ENCODE results near the gene KRTAP5-9.
"Not testable (repeated sequence)": the region's sequence is repeated elsewhere in the genome, so short reads cannot be mapped to it uniquely, and the experiment has no call there.

KRTAP5-9 gene

DNA sequence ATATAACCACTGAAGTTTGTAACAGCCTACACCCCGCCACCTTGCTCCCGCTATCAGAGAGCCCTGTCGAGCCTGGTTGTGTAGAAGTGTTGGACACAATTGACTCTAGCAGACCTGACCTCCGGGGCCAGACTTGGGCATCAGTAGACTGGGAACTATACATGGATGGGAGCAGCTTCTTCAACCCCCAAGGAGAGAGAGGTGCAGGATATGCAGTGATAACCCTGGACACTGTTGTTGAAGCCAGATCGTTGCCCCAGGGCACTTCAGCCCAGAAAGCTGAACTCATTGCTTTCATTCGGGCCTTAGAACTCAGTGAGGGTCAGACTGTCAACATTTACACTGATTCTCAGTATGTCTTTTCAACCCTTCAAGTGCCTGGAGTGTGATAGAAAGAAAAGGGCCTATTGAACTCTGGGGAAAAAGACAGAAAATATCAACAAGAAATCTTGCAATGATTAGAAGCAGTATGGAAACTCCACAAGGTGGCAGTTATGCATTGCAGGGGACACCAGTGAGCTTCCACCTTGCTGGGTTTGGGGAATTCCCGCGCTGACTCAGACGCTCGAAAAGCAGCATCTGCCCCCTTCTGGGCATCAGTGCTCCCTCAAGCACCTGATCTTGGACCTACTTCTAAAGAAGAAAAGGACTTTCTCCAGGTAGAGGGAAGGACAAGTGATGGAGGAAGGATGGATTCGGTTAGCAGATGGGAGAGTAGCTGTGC, 40.8 kb downstream of the KRTAP5-9 start:
- DNase-seq: not testable (repeated sequence)

DNA sequence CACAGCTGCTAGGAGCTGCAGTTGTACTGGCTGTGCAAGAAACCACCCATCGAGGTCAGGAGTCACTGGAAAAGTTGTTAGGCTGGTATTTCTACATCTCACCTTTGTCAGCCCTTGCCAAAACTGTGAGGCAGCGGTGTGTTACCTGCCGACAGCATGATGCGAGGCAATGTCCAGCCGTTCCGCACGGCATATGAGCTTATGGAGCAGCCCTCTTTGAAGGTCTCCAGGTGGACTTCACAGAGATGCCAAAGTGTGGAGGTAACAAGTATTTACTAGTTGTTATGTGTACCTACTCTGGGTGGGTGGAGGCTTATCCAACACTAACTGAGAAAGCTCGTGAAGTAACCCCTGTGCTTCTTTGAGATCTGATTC, 41.3 kb downstream of the KRTAP5-9 start:
- DNase-seq: not testable (repeated sequence)

All from NCI-H1105 treated with DMSO at 0.1 percent for 48 hours (cell line).